ENCODE data around the gene TM9SF3.

TM9SF3 gene

GRCh38 chr10:96622013-96622787 lies 35.4 kb upstream of the TM9SF3 start:
- ChIA-PET POLR2A (no interaction called here), CTCF (interaction anchor here (1.9 kb wide), 1 partner anchor 13 kb away, joined by 6 read pairs; no protein-coding TSS in a partner anchor)
- no peak for DNase-seq (ENCODE audit: extremely low spot score)
- no peak for TF ChIP-seq CTCF (IDR thresholded peaks at IDR 0.05; ENCODE audit: control extremely low read depth, extremely low read depth, low read depth, missing control alignments)

- ChIA-PET POLR2A (no interaction called here), CTCF (interaction anchor here (0.9 to 3.0 kb wide), 7 partner anchors 11 to 249 kb away, joined by 3 to 9 read pairs (median 4); no protein-coding TSS in a partner anchor)
- no peak for TF ChIP-seq CTCF (IDR thresholded peaks at IDR 0.05; ENCODE audit: control extremely low read depth, extremely low read depth, low read depth, missing control alignments)
- no peak for DNase-seq (ENCODE audit: extremely low spot score)
Measured at GRCh38 chr10:96619796-96620773, 33.3 kb upstream of the TM9SF3 start.

DNA sequence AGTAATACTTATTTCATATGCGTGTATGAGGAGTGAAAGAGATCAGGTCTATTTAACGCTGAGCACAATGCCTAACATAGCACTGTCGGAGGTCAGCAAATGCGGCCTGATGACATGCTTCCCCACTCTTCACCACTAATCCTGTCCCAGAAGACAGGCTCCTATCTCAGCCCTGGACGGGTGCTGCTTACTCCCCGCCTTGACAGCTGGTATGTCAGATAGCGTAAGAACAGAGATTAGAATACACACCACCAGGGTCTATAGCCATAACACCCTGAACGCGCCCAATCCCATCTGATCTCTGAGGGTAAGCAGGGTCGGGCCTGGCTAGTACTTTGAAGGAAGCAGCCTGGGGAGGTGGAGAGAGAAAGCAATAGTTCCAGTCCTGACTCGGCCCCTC lies 32.3 kb upstream of the TM9SF3 start:
- POLR2A ChIA-PET: interaction anchor here (0.6 kb wide), 1 partner anchor 45 kb away, joined by 3 read pairs; no protein-coding TSS in a partner anchor
- CTCF ChIA-PET: interaction anchor here (1.1 to 3.0 kb wide), 3 partner anchors 13 to 23 kb away, joined by 3 to 9 read pairs (median 4); no protein-coding TSS in a partner anchor
- no peak for DNase-seq (ENCODE audit: extremely low spot score)
- TF ChIP-seq CTCF (IDR thresholded peaks at IDR 0.05; ENCODE audit: control extremely low read depth, extremely low read depth, low read depth, missing control alignments): no peak

GRCh38 chr10:96618653-96619052 lies 31.8 kb upstream of the TM9SF3 start:
- CTCF ChIA-PET: interaction anchor here (0.8 to 3.0 kb wide), 4 partner anchors 12 to 176 kb away, joined by 3 to 9 read pairs (median 4); no protein-coding TSS in a partner anchor
- DNase-seq (ENCODE audit: extremely low spot score): no peak
- POLR2A ChIA-PET: interaction anchor here (0.6 kb wide), 1 partner anchor 46 kb away, joined by 3 read pairs; no protein-coding TSS in a partner anchor
- no peak for TF ChIP-seq CTCF (IDR thresholded peaks at IDR 0.05; ENCODE audit: control extremely low read depth, extremely low read depth, low read depth, missing control alignments)

DNA sequence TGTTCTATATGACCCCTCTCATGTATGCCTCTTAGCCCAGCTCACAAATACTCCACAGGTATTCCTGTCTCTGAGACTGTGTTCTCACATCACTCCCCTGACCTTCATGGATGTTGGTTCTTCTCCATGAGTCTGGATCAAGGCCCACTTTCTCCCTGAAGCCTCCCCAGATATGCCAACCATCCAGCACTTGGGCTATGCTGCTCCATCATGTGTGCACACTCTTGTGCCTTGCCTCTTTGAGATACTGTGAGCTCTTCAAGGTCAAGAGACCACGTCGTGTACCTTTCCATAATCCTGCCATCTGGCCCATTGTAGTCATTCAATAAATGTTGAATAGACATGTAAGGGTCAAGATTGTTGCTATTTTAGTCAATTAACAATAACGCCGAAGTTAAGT lies 30.1 kb upstream of the TM9SF3 start:
- DNase-seq (ENCODE audit: extremely low spot score): no peak
- ChIA-PET POLR2A (no interaction called here), CTCF (no interaction called here)
- no peak for TF ChIP-seq CTCF (IDR thresholded peaks at IDR 0.05; ENCODE audit: control extremely low read depth, extremely low read depth, low read depth, missing control alignments)

DNA sequence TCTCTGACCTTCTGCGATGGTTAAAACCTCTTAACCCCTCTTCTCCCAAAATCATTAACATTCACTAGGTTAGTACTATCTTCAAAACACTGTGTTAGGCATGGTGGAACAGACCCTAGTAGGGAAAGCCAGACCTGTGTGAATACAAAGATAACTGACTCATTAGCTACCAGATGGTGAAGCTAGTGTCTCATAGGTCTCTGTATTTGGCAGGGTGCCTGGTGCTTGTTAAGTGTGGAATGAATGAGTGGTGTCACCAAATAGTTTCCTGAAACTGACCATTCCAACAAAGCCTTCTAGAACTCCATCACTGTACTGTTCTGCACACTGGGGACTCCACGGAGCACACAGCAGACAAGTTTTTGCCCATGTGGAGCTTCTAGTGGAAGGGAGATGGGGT lies 27.7 kb upstream of the TM9SF3 start:
- ChIA-PET POLR2A (no interaction called here), CTCF (no interaction called here)
- TF ChIP-seq CTCF (IDR thresholded peaks at IDR 0.05; ENCODE audit: control extremely low read depth, extremely low read depth, low read depth, missing control alignments): no peak
- no peak for DNase-seq (ENCODE audit: extremely low spot score)
